Right cardiac atrium (tissue), 5 donors: Measurements from ENCODE around the gene MYL2. TPM values are rescaled to one million over a fixed set of nuclear protein-coding genes. Genes with fewer than 3 reads are reported as not detected.

ENCODE experiments used
- ATAC-seq, 2 donors: fragments of 200-7000 bp; cut with Tn5 transposase; one replicate each; pipeline versions ENCODE4 v1.8.0 to v1.9.1; 2020; ENCODE audit warnings: moderate library complexity in 2 of 2, mild to moderate bottlenecking in 1 of 2
- DNase-seq, 3 donors: peaks; one replicate each; pipeline ENCODE4 v3.0.0-alpha.2; 2020
- H3K27ac ChIP-seq: one replicate; pipeline ENCODE4 v1.5.1; 2013; ENCODE audit warnings: mild to moderate bottlenecking, low read length, control low read depth, moderate library complexity
- H3K27me3 ChIP-seq: one replicate; pipeline ENCODE4 v1.6.1; 2013; ENCODE audit not compliant: control insufficient read depth, insufficient read depth
- H3K4me1 ChIP-seq: one replicate; pipeline ENCODE4 v1.6.1; 2013; ENCODE audit warnings: low read length; ENCODE audit not compliant: control insufficient read depth, insufficient read depth
- H3K4me3 ChIP-seq: one replicate; pipeline ENCODE4 v1.5.1; 2013; ENCODE audit warnings: low read length, control low read depth
- H3K9me3 ChIP-seq: one replicate; pipeline ENCODE4 v1.6.1; 2013; ENCODE audit warnings: low read length; ENCODE audit not compliant: control insufficient read depth
- WGBS: extraction: QIAGEN DNeasy Blood & Tissue Kit; methylation state at CpG from one replicate; pipeline ENCODE4 v1.1.7; 2013; 5-methylcytosine and 5-hydroxymethylcytosine counted together
- intact Hi-C, 4 donors: fragments of 100-400 bp; cut with DNase I; formaldehyde crosslinking; loops; one replicate each; pipeline versions ENCODE4 v1.11.0 to v1.14.0; 2022 to 2023
- polyA plus RNA-seq: library from polyadenylated mRNA; stranded (reverse); fragments of 200-250 nt; gene quantifications from one replicate; pipeline ENCODE4 v1.2.3, GENCODE V29; 2013
- total RNA-seq, 4 donors: library from RNA; stranded (reverse); fragmentation: NEBNext Ultra II Directional; extraction: Animal tissue kit (Norgen Biotek cat#: 25700); gene quantifications; one replicate each; pipeline ENCODE4 v1.2.1, GENCODE V29; 2021
- donor health status: healthy with polysubstance abuse.
- donor health status: DM: no; HTN: yes; CAD: no.
- donor health status: DM: no; HTN: no; CAD: no.
- donor health status: DM: no; HTN: yes; CAD: no; lungs with severe emphysema.
- donor health status: DM: yes; HTN: yes; CAD: no.

The MYL2 gene
- total and polyA plus RNA-seq, 5 donors = 24.0 to 435 (median 28.7) TPM

GRCh38 chr12:110916295-110916875 lies 4.0 kb downstream of the MYL2 start:
- intact Hi-C loops = no loop called here
- 77% methylated on average over 3 of the region's 3 CpGs for WGBS
- no peaks in the 10 kb centered on the region for H3K4me1 ChIP-seq
- ATAC-seq (no peak), DNase-seq (no peak)
- H3K27ac ChIP-seq = no peak overlapping the region
- no peaks in the 10 kb centered on the region for H3K27me3 ChIP-seq
- no peaks in the 10 kb centered on the region for H3K9me3 ChIP-seq
- no peak overlapping the region for H3K4me3 ChIP-seq

DNA sequence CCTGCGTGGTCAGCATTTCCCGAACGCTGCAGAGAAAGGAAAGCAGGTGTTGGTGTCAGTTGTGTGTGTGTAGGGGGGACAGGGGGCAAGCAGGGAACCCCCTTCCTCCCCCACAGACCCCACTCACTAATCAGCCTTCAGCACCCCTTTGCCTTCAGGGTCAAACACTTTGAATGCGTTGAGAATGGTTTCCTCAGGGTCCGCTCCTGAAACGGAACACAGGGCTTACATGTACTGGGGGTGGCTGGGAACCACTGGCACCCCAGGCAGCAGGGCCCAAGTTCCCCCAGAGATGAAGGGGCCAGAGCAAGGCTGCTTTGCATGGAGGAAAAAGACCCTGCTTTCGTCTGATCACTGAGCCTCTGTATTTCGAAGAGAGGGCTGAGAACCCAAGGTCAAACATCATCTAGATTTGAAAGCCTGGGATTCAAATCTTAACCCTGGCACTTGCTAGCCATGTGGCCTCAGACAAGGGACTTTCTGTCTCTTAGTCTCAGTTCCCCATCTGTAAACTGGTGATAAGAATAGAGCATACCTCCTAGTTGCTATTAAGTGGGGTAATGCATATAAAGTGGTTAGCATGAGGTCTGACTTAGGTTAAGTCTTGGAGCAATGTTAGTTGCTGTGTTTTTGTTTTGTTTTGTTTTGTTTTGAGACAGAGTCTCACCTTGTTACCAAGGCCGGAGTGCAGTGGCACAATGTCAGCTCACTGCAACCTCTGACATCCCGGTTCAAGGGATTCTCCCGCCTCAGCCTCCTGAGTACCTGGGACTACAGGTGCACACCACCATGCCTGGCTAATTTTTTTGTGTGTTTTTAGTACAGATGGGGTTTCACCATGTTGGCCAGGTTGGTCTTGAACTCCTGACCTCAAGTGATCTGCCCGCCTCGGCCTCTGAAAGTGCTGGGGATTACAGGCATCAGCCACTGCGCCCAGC lies 7.0 kb downstream of the MYL2 start:
- Histone ChIP-seq H3K9me3 (no peaks in the 10 kb centered on the region), H3K27me3 (no peaks in the 10 kb centered on the region), H3K4me3 (no peak overlapping the region), H3K27ac (no peak overlapping the region), H3K4me1 (no peaks in the 10 kb centered on the region)
- no peak for ATAC-seq
- intact Hi-C loops = no loop called here
- no peak for DNase-seq
- WGBS = 85% methylated on average over 14 of the region's 14 CpGs

GRCh38 chr12:110912263-110912662 lies 8.1 kb downstream of the MYL2 start:
- WGBS = 89% methylated on average over 6 of the region's 6 CpGs
- H3K27ac ChIP-seq = no peak overlapping the region
- intact Hi-C loops = no loop called here
- no peak overlapping the region for H3K4me3 ChIP-seq
- H3K4me1 ChIP-seq = no peaks in the 10 kb centered on the region
- H3K9me3 ChIP-seq = no peaks in the 10 kb centered on the region
- no peaks in the 10 kb centered on the region for H3K27me3 ChIP-seq
- DNase-seq (no peak), ATAC-seq (no peak)

DNA sequence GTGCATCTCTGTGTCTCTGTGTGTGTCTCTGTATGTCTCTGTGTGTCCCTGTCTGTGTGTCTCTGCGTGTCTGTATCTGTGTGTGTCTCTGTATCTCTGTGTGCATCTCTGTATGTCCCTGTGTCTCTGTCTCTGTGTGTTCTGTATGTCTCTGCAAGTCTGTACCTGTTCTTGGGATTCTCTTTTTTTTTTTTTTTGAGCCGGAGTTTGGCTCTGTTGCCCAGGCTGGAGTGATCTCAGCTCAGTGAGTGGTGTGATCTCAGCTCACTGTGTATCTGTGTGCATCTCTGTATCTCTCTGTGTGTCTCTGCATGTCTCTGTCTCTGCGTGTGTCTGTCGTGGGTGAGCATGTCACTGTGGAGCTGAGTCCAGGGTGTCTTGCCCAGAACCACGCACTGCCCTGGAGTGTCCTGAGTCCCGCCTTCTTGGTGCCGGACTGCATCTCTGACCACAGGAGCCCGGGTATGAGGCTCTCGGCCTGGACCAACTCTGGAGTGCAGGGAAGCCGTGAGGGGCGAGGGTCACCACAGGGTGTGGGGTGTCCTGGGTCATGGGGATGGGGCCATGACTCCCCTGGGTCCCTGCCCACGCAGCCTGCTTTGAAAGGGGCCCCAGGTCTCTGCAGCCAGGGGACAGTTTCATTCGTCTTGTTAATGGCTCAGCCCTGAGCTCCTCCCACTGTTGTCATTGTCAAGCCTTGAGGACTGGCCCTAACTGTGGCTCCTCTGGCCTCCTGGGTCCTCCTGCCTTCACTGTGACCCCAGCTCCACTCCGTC lies 11.8 kb downstream of the MYL2 start:
- no peak overlapping the region for H3K4me3 ChIP-seq
- WGBS = 69% methylated on average over 14 of the region's 14 CpGs
- intact Hi-C loops = no loop called here
- H3K4me1 ChIP-seq = no peaks in the 10 kb centered on the region
- H3K9me3 ChIP-seq = no peaks in the 10 kb centered on the region
- peak in 1 of 2 donors; percentile 26 for ATAC-seq
- H3K27me3 ChIP-seq = no peaks in the 10 kb centered on the region
- H3K27ac ChIP-seq = no peak overlapping the region
- DNase-seq = no peak

DNA sequence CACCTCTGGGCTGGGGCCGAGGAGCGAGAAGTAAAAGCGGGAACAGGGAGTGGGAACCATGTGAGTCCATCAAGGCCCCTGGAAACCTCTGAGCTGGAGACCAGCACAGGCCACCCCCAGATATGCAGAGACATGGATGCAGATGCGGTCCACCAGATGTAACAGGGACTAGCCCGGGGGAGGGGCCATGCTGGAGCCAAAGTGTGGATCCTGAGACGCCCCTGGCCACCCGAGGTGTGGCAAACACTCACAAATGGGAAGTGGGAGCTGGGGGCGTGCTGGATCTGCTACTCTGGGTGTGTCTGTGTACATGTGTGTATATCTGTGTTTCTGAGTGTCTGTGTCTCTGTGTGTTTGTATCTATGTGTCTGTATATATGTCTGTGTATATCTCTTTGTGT lies 12.8 kb downstream of the MYL2 start:
- H3K27me3 ChIP-seq = no peaks in the 10 kb centered on the region
- DNase-seq (no peak), ATAC-seq (peak in 1 of 2 donors; percentile 23)
- no peaks in the 10 kb centered on the region for H3K9me3 ChIP-seq
- intact Hi-C loops = no loop called here
- H3K4me3 ChIP-seq = no peak overlapping the region
- H3K4me1 ChIP-seq = no peaks in the 10 kb centered on the region
- WGBS = 59% methylated on average over 8 of the region's 8 CpGs
- no peak overlapping the region for H3K27ac ChIP-seq

GRCh38 chr12:110906985-110907384 lies 13.4 kb downstream of the MYL2 start:
- H3K9me3 ChIP-seq = no peaks in the 10 kb centered on the region
- DNase-seq (no peak), ATAC-seq (no peak)
- no peak overlapping the region for H3K27ac ChIP-seq
- no peaks in the 10 kb centered on the region for H3K27me3 ChIP-seq
- 69% methylated on average over 4 of the region's 4 CpGs for WGBS
- intact Hi-C loops = no loop called here
- H3K4me1 ChIP-seq = no peaks in the 10 kb centered on the region
- no peak overlapping the region for H3K4me3 ChIP-seq

GRCh38 chr12:110906516-110906915 lies 13.9 kb downstream of the MYL2 start:
- WGBS = 72% methylated on average over 5 of the region's 5 CpGs
- no peak for ATAC-seq
- no peaks in the 10 kb centered on the region for H3K9me3 ChIP-seq
- H3K27ac ChIP-seq = no peak overlapping the region
- H3K27me3 ChIP-seq = no peaks in the 10 kb centered on the region
- H3K4me3 ChIP-seq = no peak overlapping the region
- no peak for DNase-seq
- intact Hi-C loops = no loop called here
- no peaks in the 10 kb centered on the region for H3K4me1 ChIP-seq

- no peaks in the 10 kb centered on the region for H3K9me3 ChIP-seq
- no peak overlapping the region for H3K4me3 ChIP-seq
- H3K27me3 ChIP-seq = no peaks in the 10 kb centered on the region
- WGBS = 23% methylated on average over 3 of the region's 3 CpGs
- H3K4me1 ChIP-seq = no peaks in the 10 kb centered on the region
- no peak overlapping the region for H3K27ac ChIP-seq
- intact Hi-C loops = no loop called here
- ATAC-seq (no peak), DNase-seq (no peak)
These were observed 14.3 kb downstream of the MYL2 start for GRCh38 chr12:110906083-110906482.

GRCh38 chr12:110903511-110903910 lies 16.9 kb downstream of the MYL2 start:
- Histone ChIP-seq H3K27ac (no peak overlapping the region), H3K4me1 (no peaks in the 10 kb centered on the region), H3K9me3 (no peaks in the 10 kb centered on the region), H3K27me3 (no peaks in the 10 kb centered on the region), H3K4me3 (no peak overlapping the region)
- 97% methylated on average over 4 of the region's 4 CpGs for WGBS
- no peak for DNase-seq
- intact Hi-C loops = no loop called here
- ATAC-seq = no peak

DNA sequence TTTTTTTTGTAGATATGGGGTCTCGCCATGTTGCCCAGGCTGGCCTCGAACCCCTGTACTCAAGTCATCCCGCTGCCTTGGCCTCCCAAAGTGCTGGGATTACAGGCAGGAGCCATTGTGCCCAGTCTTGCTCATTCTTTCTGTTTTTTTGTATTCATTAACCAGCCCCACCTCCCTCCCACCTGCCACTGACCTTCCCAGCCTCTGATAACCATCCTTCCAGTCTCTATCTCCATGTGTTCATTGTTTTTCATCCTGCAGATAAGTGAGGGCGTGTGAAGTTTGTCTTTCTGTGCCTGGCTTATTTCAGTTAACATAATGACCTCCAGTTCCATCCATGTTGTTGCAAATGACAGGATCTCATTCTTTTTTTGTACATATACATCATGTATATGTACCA lies 19.0 kb downstream of the MYL2 start:
- H3K27me3 ChIP-seq = no peaks in the 10 kb centered on the region
- DNase-seq (no peak), ATAC-seq (no peak)
- no peaks in the 10 kb centered on the region for H3K9me3 ChIP-seq
- H3K4me3 ChIP-seq = no peak overlapping the region
- no peak overlapping the region for H3K27ac ChIP-seq
- intact Hi-C loops = no loop called here
- 78% methylated on average over 4 of the region's 4 CpGs for WGBS
- H3K4me1 ChIP-seq = no peaks in the 10 kb centered on the region

DNA sequence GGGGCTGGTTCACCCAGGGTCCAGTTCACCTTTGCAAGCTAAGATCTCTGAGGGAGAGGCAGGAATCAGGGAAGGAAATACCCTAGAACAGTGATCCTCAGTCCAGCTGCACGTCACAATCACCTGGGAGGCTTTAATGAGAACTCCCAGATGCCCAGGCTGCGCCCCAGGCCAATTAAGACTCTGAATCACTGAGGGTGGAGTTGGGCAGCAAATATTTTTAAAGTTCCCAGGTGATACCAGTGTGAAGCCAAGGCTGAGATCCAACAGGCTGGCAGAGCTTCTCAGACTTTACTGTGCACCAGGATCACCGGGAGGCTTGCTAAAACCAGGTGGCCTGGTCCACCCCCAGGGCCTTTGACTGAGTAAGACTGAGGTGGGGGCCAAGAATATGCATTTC lies 23.8 kb downstream of the MYL2 start:
- H3K4me1 ChIP-seq = no peaks in the 10 kb centered on the region
- no peak overlapping the region for H3K27ac ChIP-seq
- DNase-seq (no peak), ATAC-seq (no peak)
- no peak overlapping the region for H3K4me3 ChIP-seq
- no peaks in the 10 kb centered on the region for H3K27me3 ChIP-seq
- 66% methylated on average over 3 of the region's 3 CpGs for WGBS
- intact Hi-C loops = loop anchor here in 1 of 4 donors (5.0 kb wide), 1 partner anchor 416 kb away; no protein-coding TSS in a partner anchor
- H3K9me3 ChIP-seq = no peaks in the 10 kb centered on the region
